GM19099 (cell line): ENCODE data around the gene SLC6A18.

Experiments used
- POLR2A ChIP-seq: IDR thresholded peaks from 3 replicates; pipeline ENCODE4 v1.6.1; 2011; ENCODE audit warnings: low read depth; ENCODE audit not compliant: insufficient read length; ENCODE audit errors: extremely low read depth

Gene SLC6A18

DNA sequence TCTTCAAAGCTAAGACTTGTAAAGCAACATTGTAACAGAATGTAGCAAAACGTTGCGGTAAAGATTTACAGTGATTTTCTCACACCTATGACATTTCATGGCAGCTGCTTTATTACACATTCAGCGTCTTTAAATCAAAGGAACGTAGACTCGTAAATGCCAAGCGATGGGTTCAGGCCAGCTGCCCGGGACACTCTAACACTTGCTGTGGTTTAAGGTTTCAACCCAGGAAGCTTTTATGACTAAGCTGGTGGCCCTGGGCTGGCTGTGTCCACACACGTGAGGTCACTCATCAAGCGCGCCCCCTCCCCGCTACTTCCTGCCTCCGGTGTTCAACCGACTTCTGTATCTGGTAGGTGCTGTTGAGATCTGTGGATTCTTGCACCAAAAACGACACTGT lies 2.5 kb downstream of the SLC6A18 start:
- TF ChIP-seq POLR2A = no peak

- TF ChIP-seq POLR2A = no peak
Observed at GRCh38 chr5:1228120-1228519, 2.9 kb downstream of the SLC6A18 start.

DNA sequence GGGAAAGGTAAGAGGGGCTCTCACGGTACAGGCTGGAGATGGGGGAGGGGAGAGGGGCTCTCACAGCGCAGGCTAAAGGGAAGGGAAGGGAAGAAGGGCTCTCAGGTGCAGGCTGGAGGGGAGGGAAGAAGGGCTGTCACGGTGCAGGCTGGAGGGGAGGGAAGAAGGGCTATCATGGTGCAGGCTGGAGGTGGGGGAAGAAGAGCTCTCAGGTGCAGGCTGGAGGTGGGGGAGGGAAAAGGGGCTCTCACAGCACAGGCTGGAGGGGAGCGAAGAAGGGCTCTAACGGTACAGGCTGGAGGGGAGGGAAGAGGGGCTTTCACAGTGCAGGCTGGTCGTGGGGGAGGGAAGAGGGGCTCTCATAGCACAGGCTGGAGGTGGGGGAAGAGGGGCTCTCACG lies 4.6 kb downstream of the SLC6A18 start:
- TF ChIP-seq POLR2A = no peak

DNA sequence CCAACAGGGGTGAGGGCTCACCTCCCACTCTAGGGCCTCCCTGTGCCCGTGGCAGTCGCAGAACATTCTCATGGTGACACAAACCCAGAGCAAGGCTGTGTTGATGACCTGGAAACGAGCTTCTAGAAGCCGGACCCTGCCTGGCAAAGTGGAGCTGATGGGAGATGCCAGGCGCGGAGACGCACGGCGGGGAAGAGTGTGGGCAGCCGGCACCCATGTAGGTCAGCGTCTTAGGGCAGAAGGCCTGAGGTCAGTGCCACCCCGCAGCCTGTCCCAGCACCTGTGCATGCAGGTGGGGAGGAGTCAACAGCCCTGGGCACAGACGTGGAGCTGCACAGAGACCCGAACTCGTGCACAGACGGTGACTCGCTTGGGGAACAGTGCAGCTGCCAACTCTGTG lies 5.4 kb downstream of the SLC6A18 start:
- TF ChIP-seq POLR2A = no peak

GRCh38 chr5:1231354-1231905 lies 6.2 kb downstream of the SLC6A18 start:
- TF ChIP-seq POLR2A = no peak

- no peak for TF ChIP-seq POLR2A
Observed at GRCh38 chr5:1232780-1233179, 7.6 kb downstream of the SLC6A18 start.

DNA sequence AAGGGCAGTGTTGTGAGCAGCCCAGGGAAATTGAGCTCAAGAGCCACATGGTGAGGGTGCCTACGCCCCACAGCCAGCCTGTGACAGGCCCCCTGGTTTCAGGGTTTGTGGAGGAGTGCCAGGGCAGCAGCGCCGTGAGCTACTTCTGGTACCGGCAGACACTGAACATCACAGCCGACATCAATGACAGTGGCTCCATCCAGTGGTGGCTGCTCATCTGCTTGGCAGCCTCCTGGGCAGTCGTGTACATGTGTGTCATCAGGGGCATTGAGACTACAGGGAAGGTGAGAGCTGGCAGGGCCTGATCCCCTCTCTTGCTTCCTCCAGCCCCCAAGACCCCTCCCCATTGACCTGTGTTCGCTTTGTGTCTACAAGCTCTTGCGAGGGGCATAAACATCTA lies 10.2 kb downstream of the SLC6A18 start:
- TF ChIP-seq POLR2A = no peak

DNA sequence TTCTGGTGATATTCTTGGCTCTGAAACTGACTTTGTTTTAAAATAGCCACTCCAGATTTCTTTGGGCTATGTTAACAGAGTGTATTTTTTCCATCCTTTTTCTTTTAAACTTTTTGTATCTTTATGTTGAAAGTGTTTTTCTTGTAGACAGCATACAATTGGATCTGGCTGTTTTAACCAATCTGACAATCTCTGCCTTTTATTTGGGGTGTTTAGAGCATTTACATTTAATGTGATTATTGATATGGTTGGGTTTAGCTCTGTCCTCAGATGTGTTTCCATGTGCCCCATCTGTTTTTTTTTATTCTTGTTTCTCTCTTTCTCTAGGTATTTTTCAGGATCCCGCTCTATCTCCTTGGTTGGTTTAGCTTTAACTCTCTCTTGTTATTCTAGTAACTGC lies 10.7 kb downstream of the SLC6A18 start:
- TF ChIP-seq POLR2A = no peak

DNA sequence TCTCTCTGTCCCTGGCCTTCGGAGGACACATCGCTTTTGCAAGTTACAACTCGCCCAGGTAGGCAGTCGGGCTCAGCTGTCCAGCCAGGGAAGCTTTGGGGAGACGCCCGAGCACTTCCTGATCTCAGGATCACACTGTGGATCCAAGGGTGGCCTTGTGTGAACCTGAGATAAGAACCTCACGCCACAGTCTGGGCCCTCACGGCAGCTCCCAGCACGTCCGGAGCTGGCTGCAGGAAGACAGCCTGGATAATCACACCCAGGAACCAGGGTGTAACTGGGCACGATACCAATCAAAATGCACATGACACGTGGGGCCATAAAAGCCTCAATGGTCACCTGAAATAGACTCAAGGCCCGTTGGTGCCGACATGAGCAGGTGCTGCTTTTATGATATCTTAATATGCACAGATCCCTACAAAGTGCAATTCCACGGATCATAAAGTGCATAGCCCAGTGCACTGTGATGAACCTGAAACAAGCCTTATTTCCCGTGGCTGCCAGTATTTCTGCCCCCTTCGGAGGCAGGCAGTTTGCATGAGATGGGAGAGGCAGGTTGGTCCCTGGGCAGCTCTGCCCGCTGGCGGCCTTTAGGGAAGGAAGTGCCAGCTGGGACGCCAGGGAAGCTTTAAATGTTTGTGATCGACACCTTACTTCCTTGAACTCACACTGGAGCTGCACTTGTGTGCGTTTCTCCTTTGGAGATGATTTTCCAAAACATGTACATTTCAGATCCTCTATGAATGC lies 14.5 kb downstream of the SLC6A18 start:
- TF ChIP-seq POLR2A = no peak

GRCh38 chr5:1240496-1241260 lies 15.5 kb downstream of the SLC6A18 start:
- no peak for TF ChIP-seq POLR2A

DNA sequence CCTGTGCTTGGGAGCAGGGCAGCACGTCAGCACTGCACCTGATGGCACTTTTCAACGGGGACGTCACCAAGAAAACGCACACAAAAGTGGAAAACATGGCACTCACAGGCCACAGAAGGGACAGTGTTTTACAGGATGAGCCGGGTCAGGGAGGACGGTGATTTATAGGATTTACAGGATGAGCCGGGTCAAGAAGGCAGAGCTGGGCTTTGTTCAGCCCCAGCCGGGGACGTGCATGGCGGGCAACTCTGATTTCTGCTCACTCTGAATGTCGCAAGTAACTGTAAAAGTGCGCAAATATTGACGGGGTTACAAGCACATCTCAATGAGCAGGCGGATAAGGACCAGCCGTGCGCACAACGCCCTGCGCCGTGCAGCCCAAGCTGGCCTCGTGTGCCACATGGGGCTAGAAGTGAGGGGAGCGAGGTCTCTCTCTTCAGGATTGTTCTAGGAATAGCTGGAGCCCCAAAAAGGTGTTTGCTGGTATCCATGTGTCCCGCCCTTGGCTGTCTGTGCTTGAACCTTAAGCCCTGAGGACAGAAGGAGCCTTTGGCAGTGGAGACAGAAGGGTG lies 16.4 kb downstream of the SLC6A18 start:
- TF ChIP-seq POLR2A = no peak

- no peak for TF ChIP-seq POLR2A
Observed at GRCh38 chr5:1242733-1243486, 17.7 kb downstream of the SLC6A18 start.

GRCh38 chr5:1243487-1244130 lies 18.4 kb downstream of the SLC6A18 start:
- TF ChIP-seq POLR2A = no peak

DNA sequence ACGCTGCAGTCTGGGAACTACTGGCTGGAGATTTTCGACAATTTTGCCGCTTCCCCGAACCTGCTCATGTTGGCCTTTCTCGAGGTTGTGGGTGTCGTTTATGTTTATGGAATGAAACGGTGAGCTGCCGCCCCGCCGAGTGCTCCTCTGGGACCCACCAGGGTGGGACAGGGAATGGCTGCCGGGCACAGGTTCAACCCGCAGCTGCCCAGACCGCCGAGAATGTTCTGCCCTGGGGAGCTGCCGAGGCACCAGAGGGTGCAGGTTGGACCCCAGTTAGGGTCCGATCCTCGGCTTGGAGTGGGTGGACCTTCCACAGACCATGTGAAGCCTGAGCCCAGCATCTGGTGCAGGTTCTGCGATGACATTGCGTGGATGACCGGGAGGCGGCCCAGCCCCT lies 19.1 kb downstream of the SLC6A18 start:
- TF ChIP-seq POLR2A = no peak

DNA sequence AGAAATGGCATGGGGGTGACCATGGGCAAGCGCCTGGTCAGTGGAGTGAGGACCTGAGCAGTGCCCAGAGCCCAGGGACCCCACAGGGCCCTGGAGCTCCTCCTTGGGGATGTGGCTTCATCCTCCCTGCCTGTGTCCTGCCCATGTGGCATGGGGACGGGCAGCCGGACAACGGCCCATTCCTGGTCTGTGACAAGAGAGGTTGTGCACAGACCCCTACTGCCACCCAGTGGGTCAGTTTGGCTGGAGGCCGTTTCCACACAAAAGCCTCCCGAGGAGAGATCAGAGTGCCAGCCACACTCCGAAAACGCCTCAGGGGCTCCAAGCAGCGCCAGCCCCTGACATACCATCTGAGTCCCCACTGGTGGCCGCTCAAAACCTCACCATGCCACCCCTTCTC lies 19.8 kb downstream of the SLC6A18 start:
- TF ChIP-seq POLR2A = no peak

GRCh38 chr5:1245905-1246576 lies 20.9 kb downstream of the SLC6A18 start:
- TF ChIP-seq POLR2A = no peak
